Fibroblast of peridontal ligament (primary cell): ENCODE results near the gene CARNS1.

Experiments
- DNase-seq: peaks from one replicate; pipeline ENCODE4 v3.0.0-alpha.2; 2010; ENCODE audit errors: extremely low read depth

Gene CARNS1

GRCh38 chr11:67376063-67376820, 39.2 kb upstream of the CARNS1 start:
- no peak for DNase-seq

GRCh38 chr11:67376873-67377808, 38.3 kb upstream of the CARNS1 start:
- DNase-seq, result no peak

- DNase-seq, result no peak
These were observed 36.9 kb upstream of the CARNS1 start for GRCh38 chr11:67378544-67378943.

- DNase-seq, result no peak
These were observed 36.1 kb upstream of the CARNS1 start for GRCh38 chr11:67379061-67380058.

GRCh38 chr11:67381244-67381972, 34.1 kb upstream of the CARNS1 start:
- no peak for DNase-seq

GRCh38 chr11:67382276-67383136, 33.0 kb upstream of the CARNS1 start:
- peak; percentile 79 for DNase-seq

GRCh38 chr11:67384851-67385366, 30.6 kb upstream of the CARNS1 start:
- peak; percentile 65 for DNase-seq

- no peak for DNase-seq
These were observed 28.4 kb upstream of the CARNS1 start for GRCh38 chr11:67387069-67387468.

- no peak for DNase-seq
These were observed 28.0 kb upstream of the CARNS1 start for GRCh38 chr11:67387518-67387917.

- no peak for DNase-seq
These were observed 26.0 kb upstream of the CARNS1 start for GRCh38 chr11:67389477-67389876.

GRCh38 chr11:67390947-67391303, 24.6 kb upstream of the CARNS1 start:
- DNase-seq, result no peak

- DNase-seq, result peak; percentile 87
These were observed 23.9 kb upstream of the CARNS1 start, which contains the start of gene RAD9A for GRCh38 chr11:67391304-67392182. Gene RAD9A (plus strand): TSS chr11:67391986. CDS start chr11:67392045, 59 bp downstream.

- DNase-seq, result no peak
These were observed 23.2 kb upstream of the CARNS1 start for GRCh38 chr11:67392183-67392715.

GRCh38 chr11:67393437-67393836, 22.0 kb upstream of the CARNS1 start:
- no peak for DNase-seq

GRCh38 chr11:67393990-67394389, 21.5 kb upstream of the CARNS1 start:
- DNase-seq, result no peak

GRCh38 chr11:67395555-67396258, 19.8 kb upstream of the CARNS1 start:
- DNase-seq, result no peak

GRCh38 chr11:67396259-67396581, 19.3 kb upstream of the CARNS1 start:
- DNase-seq, result no peak
